VCaP (cell line): ENCODE data around the gene C5orf24.
"Not testable (repeated sequence)": the region's sequence is repeated elsewhere in the genome, so short reads cannot be mapped to it uniquely, and the experiment has no call there.

Source experiments
- H3K27ac ChIP-seq: fragments of 450-650 bp; 2 replicates; pipeline ENCODE4 v1.5.1; 2017
- CTCF ChIP-seq: fragments of 450-650 bp; conservative IDR thresholded peaks from 2 replicates; pipeline ENCODE4 v1.5.1; 2017; ENCODE audit warnings: mild to moderate bottlenecking, moderate library complexity

The C5orf24 gene

GRCh38 chr5:134819407-134819963, 26.3 kb upstream of the C5orf24 start:
- TF ChIP-seq CTCF, result no peak
- peak overlapping the region; percentile 85 for H3K27ac ChIP-seq

- peak overlapping the region; percentile 85; the same call in 1 of the 2 replicates for H3K27ac ChIP-seq
- TF ChIP-seq CTCF, result no peak
Measured at GRCh38 chr5:134821841-134822240, 23.9 kb upstream of the C5orf24 start.

- no peak for TF ChIP-seq CTCF
- H3K27ac ChIP-seq, result no peak overlapping the region
Measured at GRCh38 chr5:134824681-134825080, 21.1 kb upstream of the C5orf24 start.

- no peak overlapping the region for H3K27ac ChIP-seq
- no peak for TF ChIP-seq CTCF
Measured at GRCh38 chr5:134825212-134825611, 20.6 kb upstream of the C5orf24 start.

GRCh38 chr5:134833340-134834032, 12.3 kb upstream of the C5orf24 start:
- H3K27ac ChIP-seq, result no peak overlapping the region
- no peak for TF ChIP-seq CTCF

GRCh38 chr5:134835623-134836022, 10.1 kb upstream of the C5orf24 start:
- TF ChIP-seq CTCF, result no peak

GRCh38 chr5:134837530-134838181, 8.1 kb upstream of the C5orf24 start:
- H3K27ac ChIP-seq, result no peak overlapping the region; the same call in 1 of the 2 replicates
- no peak for TF ChIP-seq CTCF

More at GRCh38 chr5:134835623-134836022, 10.1 kb upstream of the C5orf24 start:
- no peak overlapping the region for H3K27ac ChIP-seq

- H3K27ac ChIP-seq, result not testable (repeated sequence)
Measured at GRCh38 chr5:134838361-134838760, 7.4 kb upstream of the C5orf24 start.
